ENCODE data around the gene SLC30A2.
A peak's percentile ranks its signal among the peaks of the same experiment; 100 is the strongest.

The SLC30A2 gene

DNA sequence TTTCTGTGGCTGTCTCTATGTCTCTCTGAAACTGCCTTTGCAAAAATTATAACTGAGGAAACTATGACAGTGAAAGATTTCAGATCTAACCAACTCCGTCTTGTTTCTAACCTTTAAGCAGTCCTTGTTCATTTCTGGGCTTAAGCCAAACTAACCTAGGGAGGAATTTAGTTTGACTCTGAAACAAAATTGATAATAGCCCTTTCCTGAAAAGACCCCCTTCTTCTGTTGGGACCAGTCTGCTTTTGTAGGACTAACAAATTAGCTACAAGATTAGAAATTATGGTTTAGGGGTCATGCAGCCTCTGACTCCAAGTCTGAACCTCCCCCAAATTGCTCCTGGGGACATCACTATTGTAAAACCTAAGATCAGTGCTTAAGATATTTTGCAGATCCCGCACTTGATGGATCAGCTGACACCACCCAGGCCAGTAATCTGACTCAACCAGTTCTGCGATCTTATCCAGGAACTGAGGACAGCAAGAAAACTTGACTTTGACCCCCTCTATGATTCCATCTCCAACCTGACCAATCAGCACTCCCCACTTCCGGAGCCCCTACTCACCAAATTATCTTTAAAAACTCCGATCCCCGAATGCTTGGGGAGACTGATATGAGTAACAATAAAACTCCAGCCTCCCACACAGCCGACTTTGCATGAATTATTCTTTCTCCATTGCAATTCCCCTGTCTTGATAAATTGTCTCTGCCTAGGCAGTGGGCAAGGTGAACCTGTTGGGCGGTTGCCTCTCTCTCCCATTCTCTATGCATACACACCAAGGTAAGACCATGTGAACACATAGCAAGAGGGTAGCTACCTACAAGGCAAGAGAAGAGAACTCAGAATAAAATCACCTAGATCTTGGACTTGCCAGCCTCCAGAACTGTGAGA is 32.6 kb upstream of the SLC30A2 start:
- no peak overlapping the region for H3K9ac ChIP-seq
- TF ChIP-seq, protein P1, sequence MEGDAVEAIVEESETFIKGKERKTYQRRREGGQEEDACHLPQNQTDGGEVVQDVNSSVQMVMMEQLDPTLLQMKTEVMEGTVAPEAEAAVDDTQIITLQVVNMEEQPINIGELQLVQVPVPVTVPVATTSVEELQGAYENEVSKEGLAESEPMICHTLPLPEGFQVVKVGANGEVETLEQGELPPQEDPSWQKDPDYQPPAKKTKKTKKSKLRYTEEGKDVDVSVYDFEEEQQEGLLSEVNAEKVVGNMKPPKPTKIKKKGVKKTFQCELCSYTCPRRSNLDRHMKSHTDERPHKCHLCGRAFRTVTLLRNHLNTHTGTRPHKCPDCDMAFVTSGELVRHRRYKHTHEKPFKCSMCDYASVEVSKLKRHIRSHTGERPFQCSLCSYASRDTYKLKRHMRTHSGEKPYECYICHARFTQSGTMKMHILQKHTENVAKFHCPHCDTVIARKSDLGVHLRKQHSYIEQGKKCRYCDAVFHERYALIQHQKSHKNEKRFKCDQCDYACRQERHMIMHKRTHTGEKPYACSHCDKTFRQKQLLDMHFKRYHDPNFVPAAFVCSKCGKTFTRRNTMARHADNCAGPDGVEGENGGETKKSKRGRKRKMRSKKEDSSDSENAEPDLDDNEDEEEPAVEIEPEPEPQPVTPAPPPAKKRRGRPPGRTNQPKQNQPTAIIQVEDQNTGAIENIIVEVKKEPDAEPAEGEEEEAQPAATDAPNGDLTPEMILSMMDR (IDR thresholded peaks at IDR 0.05), result no peak
- peak overlapping the region; percentile 46 for H2AFZ ChIP-seq
- no peaks in the 10 kb centered on the region for H3K27me3 ChIP-seq (ENCODE audit: control insufficient read depth, insufficient read depth, low read length)
- H3K4me3 ChIP-seq (ENCODE audit: low read depth, low read length), result peak overlapping the region; percentile 27
- H3K4me2 ChIP-seq (ENCODE audit: low read length), result peak overlapping the region; percentile 57
- no peaks in the 10 kb centered on the region for H3K4me1 ChIP-seq
- H3K36me3 ChIP-seq (ENCODE audit: control insufficient read depth, insufficient read depth, low read length), result no peaks in the 10 kb centered on the region
- no peak overlapping the region for H3K27ac ChIP-seq
- H3K9me3 ChIP-seq (ENCODE audit: control insufficient read depth, low read length), result no peaks in the 10 kb centered on the region
- H3K79me2 ChIP-seq, result no peaks in the 10 kb centered on the region

DNA sequence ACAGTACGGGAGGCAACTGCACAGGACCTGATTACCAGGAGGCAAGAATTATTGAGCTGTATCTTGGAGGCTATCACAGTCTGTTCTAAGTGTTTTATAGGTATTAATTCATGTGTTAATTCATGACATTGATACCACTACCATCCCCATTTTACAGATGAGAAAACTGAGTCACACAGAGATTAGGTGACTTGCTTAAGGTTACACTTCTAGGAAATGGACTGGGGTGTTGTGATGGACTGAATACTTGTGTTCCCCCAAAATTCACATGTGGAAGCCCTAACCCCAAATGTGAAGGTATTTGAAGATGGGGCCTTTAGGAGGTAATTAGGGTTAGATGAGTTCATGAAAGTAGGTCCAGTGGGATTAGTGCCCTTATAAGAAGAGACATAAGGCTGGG is 31.6 kb upstream of the SLC30A2 start:
- H3K4me1 ChIP-seq, result no peaks in the 10 kb centered on the region

DNA sequence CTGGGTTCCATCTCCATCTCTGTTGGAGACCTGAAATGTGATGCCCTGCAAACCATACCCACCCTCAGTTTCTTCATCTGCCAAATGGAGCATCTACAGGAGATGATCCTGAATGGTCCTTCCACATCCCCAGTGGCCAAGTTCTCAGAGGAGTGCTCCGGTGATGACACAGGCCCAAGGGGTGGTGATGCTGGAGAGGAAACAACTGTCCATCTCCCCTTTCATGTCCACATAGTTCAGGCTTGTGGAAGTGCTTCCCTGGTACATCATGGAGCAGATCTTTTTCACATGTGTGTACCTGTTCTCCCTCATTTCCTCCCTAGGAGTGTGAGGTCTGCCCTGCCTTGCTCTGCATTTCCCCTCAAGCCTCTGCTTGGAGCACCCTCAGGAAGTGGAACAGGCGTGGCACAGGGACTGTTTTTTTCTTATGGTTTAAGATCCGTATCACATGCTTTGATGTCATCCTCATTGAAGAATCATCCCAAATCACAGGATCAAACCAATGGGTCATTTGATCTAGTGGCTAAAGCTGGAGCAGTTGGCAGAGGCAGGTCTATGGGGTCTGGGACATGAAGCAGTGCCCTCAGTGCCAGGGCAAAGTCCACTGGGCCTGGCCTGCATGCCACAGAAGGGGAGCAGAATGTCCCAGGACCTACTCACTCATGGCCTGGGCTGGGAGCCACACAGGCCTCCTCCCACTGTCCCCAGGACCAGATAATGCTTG is 29.7 kb upstream of the SLC30A2 start:
- H3K9ac ChIP-seq, result no peak overlapping the region
- no peak overlapping the region for H3K4me2 ChIP-seq (ENCODE audit: low read length)
- H3K27ac ChIP-seq, result no peak overlapping the region
- no peak overlapping the region for H3K4me3 ChIP-seq (ENCODE audit: low read depth, low read length)
- no peaks in the 10 kb centered on the region for H3K27me3 ChIP-seq (ENCODE audit: control insufficient read depth, insufficient read depth, low read length)
- TF ChIP-seq, protein P1 (IDR thresholded peaks at IDR 0.05), result no peak
- H3K9me3 ChIP-seq (ENCODE audit: control insufficient read depth, low read length), result no peaks in the 10 kb centered on the region
- H3K4me1 ChIP-seq, result no peaks in the 10 kb centered on the region
- H3K79me2 ChIP-seq, result no peaks in the 10 kb centered on the region
- no peaks in the 10 kb centered on the region for H3K36me3 ChIP-seq (ENCODE audit: control insufficient read depth, insufficient read depth, low read length)
- H2AFZ ChIP-seq, result no peak overlapping the region

More for the DNA sequence above, 31.6 kb upstream of the SLC30A2 start:
- Histone ChIP-seq H2AFZ (no peak overlapping the region), H3K4me2 (ENCODE audit: low read length) (no peak overlapping the region), H3K79me2 (no peaks in the 10 kb centered on the region), H3K9ac (no peak overlapping the region), H3K36me3 (ENCODE audit: control insufficient read depth, insufficient read depth, low read length) (no peaks in the 10 kb centered on the region), H3K27ac (no peak overlapping the region), H3K27me3 (ENCODE audit: control insufficient read depth, insufficient read depth, low read length) (no peaks in the 10 kb centered on the region), H3K4me3 (ENCODE audit: low read depth, low read length) (no peak overlapping the region), H3K9me3 (ENCODE audit: control insufficient read depth, low read length) (no peaks in the 10 kb centered on the region)
- TF ChIP-seq, protein P1 (IDR thresholded peaks at IDR 0.05), result no peak

DNA sequence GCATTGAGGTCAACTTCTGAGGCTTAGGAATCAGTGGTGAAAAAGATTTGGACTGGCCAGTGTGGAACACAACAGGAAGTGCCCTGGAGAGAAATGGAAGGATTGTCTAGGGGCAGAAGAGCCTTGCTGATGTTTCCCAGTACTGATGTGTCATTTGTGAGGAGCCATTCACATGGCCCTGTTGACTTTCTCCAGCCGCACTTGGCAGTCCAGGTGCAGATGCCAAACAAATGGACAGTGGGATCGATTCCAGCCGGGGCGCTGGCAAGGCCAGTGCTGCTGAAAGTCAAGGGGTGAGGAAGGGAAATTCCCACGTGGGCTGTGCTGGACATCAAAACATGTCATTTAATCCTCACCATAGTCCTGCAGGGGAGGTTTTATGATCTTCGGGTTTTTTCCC is 26.4 kb upstream of the SLC30A2 start:
- Histone ChIP-seq H3K27me3 (ENCODE audit: control insufficient read depth, insufficient read depth, low read length) (no peaks in the 10 kb centered on the region), H3K79me2 (no peaks in the 10 kb centered on the region), H3K9ac (no peak overlapping the region), H3K4me3 (ENCODE audit: low read depth, low read length) (no peak overlapping the region), H2AFZ (no peak overlapping the region), H3K9me3 (ENCODE audit: control insufficient read depth, low read length) (no peaks in the 10 kb centered on the region), H3K36me3 (ENCODE audit: control insufficient read depth, insufficient read depth, low read length) (no peaks in the 10 kb centered on the region), H3K4me2 (ENCODE audit: low read length) (no peak overlapping the region), H3K4me1 (no peaks in the 10 kb centered on the region), H3K27ac (no peak overlapping the region)
- TF ChIP-seq, protein P1 (IDR thresholded peaks at IDR 0.05), result no peak

All from parathyroid adenoma (tissue), 2 donors.